HG02938 (cell line): ENCODE results near the gene WSCD1.

Experiments used
- ATAC-seq: cut with Tn5 transposase; IDR thresholded peaks from one replicate; pipeline ENCODE4 v1.9.1; 2021; ENCODE audit warnings: mild to moderate bottlenecking, moderate library complexity; ENCODE audit not compliant: unreplicated experiment

The WSCD1 gene

GRCh38 chr17:6084311-6085161 lies 14.4 kb downstream of the WSCD1 start:
- ATAC-seq = no peak

DNA sequence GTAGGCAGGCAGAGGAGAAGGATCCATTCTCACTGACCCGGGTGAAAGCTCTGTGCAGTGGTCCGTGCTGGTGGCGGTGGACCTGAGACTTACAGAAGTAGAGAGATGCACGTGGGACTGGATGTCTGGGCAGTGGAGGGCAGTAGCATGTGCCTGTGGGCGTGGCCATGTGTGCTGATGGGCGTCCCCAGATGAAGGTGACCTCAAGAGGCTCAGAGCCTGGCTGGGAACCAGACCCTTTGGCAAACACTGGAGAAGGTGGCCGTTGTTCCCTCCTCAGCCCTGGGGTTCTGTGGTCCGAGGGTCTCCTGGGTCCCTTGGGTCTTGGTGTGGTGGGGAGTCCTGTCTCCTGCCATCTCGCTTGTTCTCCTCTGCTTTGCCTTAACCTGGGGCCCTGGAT lies 15.6 kb downstream of the WSCD1 start:
- no peak for ATAC-seq

DNA sequence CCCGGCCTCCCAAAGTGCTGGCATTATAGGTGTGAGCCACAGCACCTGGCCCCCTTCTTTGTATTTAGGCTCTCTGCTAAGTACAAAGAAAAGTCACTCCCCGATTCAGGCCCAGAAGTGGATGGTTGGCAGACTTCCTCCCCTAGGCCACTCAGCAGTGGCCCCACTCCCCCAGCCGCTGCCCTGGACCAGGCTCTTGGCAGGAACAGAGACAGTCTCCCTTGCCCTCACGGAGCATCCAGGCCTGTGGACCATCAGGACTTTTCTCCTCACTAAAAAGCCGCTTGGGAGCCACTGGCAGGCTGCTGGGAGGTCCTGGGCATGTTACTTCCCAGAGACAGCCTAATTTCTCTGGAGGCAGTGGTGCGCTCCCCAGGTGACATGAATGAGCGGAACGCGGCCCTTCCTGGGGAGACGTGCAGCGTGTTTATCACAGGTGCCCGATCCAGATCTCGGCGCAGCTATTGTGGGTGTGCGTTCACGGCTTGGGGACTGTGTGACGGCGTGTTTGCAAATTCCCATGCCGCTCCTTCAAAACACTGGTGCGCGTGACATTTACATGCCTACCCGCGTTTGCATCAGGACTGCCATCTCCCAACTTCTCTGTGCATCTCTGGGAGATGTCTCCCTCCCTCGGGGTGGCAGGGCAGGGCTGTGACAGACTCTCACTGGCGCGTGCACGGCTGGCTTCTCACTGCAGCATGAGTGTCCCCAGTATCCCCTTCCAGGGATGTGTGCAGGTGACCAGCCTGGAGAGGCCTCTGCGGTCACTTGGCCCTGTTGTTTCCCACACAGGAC lies 16.6 kb downstream of the WSCD1 start:
- no peak for ATAC-seq

DNA sequence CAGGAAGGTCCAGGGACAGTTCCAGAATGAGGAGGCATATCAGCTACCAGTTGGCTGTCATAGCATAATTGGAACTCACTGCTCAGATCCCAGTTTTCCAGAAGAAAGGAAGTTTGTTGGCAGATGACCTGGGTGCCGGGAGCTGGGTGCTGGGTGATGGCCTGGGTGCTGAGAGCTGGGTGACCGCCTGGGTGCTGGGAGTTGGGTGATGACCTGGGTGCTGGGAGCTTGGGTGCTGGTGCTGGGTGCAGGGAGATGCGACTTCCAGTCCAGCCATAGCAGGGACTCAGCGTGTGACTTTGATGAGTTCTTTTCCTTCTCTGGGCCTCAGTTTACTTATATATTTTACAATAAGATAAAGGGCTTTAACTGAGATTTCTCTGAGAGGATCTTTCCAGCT lies 18.0 kb downstream of the WSCD1 start:
- ATAC-seq = no peak

GRCh38 chr17:6090253-6090652 lies 20.1 kb downstream of the WSCD1 start:
- ATAC-seq = no peak

- ATAC-seq = no peak
These were observed 22.2 kb downstream of the WSCD1 start for GRCh38 chr17:6092182-6092902.

- ATAC-seq = no peak
These were observed 22.8 kb downstream of the WSCD1 start for GRCh38 chr17:6092903-6093468.

- no peak for ATAC-seq
These were observed 24.3 kb downstream of the WSCD1 start for GRCh38 chr17:6094453-6094852.

GRCh38 chr17:6094926-6095325 lies 24.7 kb downstream of the WSCD1 start:
- no peak for ATAC-seq

- ATAC-seq = no peak
These were observed 25.3 kb downstream of the WSCD1 start for GRCh38 chr17:6095501-6095900.

- ATAC-seq = no peak
These were observed 26.2 kb downstream of the WSCD1 start for GRCh38 chr17:6096201-6097004.

DNA sequence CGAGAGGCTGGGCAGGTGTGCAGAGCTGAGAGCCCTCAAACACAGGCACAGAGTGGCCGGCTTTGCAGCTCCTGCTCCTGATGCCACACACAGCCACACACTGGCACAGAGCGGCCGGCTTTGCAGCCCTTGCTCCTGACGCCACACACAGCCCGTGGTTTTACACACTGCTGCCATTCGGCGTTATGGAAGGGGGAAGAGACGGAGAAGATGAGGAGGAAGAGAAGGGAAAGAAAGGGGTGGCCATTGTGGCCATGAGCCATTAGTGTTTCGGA lies 26.8 kb downstream of the WSCD1 start:
- ATAC-seq = no peak

DNA sequence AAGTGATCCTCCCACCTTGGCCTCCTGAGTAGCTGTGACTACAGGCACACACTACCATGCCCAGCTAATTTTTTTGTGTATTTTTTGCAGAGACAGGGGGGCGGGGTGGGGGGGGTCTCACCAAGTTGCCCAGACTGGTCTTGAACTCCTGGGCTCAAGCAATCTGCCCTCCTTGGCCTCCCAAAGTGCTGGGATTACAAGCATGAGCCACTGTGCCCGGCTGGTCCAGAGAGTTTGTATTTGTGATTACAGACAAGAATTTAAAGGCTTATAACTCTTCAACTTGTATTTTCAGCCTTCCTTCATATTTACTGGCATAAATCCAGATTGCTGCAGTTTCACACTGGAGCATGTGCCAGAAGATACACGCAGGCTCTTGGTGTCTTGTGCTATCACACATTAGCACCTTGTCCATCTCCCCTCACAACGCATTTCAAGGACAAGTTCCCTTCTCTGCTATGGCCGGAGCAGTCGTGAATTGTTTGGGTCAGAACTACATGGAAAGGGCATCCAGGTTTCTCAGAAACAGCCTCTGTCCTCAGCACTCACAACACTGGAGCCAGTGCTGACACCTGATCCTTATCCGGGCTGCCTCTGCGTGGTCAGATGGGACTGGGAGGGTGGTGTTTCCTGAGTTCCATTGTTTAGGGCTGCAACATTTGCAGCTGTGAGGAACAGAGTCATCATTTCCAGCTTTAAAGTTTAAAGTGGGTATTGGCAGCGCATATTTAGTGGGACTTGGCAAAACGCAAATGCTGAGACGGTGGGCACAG lies 28.1 kb downstream of the WSCD1 start:
- no peak for ATAC-seq

GRCh38 chr17:6098823-6099180 lies 28.6 kb downstream of the WSCD1 start:
- ATAC-seq = no peak

DNA sequence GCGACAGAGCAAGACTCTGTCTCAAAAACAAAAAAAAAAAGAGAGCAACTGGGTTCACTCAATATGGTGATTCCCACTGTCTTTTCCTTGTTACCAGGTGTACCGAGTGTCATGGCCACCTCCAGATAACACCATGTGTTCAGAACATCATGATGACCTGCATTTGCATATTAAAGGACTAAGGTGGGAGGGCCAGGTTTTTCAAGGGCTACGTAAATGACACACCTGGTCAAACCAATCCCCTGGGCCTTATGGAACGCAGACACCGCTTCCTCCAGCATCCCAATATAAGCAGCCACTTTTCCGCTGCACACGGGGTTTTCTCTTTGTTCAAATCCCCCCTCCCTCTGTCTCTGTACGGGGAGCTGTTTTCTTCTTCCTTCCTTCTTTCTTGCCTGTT lies 29.3 kb downstream of the WSCD1 start:
- ATAC-seq = no peak

DNA sequence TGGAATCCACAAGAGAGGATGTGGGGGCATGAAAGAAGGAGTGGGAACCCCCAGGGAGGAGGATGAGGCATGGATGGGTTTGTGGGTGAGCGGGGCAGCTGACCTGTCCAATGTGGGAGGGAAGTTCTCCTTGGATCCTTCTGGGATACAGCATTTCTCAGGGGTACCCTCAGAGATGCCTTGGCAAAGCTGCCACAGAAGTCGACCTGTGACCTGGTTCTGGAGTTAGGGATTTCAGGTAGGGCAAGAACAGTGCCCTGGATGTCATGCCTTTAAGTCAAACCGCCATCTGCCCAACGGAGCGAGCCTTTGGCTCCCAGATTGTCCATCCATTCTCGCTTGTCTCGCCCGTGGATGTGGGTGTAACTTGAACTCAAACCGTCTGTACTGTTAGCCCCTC lies 30.0 kb downstream of the WSCD1 start:
- ATAC-seq = no peak

GRCh38 chr17:6100891-6101500 lies 30.8 kb downstream of the WSCD1 start:
- no peak for ATAC-seq

DNA sequence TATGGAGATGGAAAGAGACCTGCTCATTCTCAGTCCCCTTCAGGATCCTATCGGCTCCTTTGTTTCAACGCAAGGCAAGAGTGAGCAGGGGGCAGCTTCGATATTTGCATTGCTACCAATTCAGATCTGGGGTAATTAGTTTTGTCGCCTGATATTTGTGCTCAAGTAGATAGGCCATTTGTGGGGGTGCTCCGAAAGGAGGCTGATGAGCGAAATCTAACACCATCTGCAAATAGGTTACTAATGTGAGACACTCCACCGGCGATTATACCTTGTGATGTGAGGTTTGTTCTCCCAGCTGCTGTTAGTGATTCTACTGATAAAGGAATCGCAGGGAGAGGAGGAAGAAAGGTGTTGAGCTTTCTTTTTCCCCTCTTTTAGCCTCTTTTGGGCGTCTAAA lies 31.5 kb downstream of the WSCD1 start:
- no peak for ATAC-seq

DNA sequence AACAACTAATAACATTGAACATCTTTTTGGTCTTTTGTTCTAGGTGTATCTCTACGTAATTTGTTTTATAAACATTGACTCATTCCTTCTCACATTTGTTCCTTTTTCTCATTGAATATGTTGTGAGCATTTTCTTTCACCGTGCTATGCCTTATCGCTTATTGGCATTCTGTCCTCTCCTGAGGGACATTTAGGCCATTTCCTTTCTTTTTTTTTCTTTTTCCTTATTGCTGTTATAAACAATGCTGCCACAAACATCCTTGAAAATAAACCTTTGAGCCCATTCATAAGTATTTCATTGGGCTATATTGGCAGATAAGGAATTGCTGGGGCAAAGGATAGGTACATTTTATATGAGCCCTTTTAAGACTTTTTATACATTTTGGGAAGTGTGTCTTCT lies 32.4 kb downstream of the WSCD1 start:
- no peak for ATAC-seq
